Epithelial cell of esophagus (primary cell): ENCODE data around the gene ADCYAP1R1.

Experiments
- DNase-seq: peaks from one replicate; pipeline ENCODE4 v3.0.0; 2010; ENCODE audit warnings: low read depth
- H3K4me3 ChIP-seq: 2 replicates; pipeline ENCODE4 v1.5.1; 2011; ENCODE audit warnings: mild to moderate bottlenecking, low read length, control low read depth
- TF ChIP-seq, protein P1 (sequence below): IDR thresholded peaks from 2 replicates; pipeline ENCODE4 v1.5.1; 2011; ENCODE audit warnings: low read depth, mild to moderate bottlenecking, low read length, control low read depth, inconsistent platforms; ENCODE audit not compliant: insufficient read depth; ENCODE audit errors: missing control alignments

The ADCYAP1R1 gene

DNA sequence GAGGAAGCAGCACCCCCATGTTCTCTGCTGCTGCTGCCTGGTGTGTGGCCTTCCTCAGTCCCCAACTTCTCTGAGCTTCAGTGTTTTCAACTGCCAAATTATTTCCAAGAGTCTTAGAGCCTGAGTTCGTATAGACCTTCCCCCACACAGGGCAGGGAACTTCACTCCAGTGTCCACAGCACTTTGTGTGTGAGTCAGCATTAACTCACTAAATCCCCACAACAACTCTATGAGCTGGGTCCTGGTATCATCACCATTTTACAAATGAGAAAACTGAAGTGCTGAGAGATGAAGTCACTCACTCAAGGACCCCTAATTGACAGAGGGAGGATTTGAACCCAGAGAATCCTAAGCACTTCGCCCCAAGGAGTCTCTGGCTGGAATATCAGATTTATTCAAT lies 48.3 kb downstream of the ADCYAP1R1 start:
- H3K4me3 ChIP-seq: no peak overlapping the region
- peak; percentile 31 for DNase-seq
- TF ChIP-seq, protein P1, sequence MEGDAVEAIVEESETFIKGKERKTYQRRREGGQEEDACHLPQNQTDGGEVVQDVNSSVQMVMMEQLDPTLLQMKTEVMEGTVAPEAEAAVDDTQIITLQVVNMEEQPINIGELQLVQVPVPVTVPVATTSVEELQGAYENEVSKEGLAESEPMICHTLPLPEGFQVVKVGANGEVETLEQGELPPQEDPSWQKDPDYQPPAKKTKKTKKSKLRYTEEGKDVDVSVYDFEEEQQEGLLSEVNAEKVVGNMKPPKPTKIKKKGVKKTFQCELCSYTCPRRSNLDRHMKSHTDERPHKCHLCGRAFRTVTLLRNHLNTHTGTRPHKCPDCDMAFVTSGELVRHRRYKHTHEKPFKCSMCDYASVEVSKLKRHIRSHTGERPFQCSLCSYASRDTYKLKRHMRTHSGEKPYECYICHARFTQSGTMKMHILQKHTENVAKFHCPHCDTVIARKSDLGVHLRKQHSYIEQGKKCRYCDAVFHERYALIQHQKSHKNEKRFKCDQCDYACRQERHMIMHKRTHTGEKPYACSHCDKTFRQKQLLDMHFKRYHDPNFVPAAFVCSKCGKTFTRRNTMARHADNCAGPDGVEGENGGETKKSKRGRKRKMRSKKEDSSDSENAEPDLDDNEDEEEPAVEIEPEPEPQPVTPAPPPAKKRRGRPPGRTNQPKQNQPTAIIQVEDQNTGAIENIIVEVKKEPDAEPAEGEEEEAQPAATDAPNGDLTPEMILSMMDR: no peak

DNA sequence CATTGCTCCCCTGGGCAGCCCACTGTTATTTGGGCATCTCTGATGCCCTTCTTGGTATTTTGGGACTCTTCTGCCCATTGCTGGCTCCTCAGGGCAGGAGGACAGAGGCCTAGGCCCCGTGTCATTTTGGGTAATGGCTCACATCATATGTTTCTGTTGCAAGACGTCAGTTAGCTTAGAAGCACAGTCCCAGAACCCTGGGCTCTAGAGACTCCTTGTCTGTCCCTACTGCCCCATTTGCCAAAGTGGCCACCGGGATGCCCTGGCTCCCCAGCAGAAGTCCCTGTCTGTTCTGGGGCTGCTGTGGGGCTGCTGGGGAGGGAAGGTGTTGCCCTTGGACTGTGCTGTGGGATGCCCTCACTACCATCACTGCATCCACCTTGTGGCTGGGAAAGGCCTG lies 48.8 kb downstream of the ADCYAP1R1 start:
- TF ChIP-seq, protein P1: no peak
- no peak for DNase-seq
- no peak overlapping the region for H3K4me3 ChIP-seq

DNA sequence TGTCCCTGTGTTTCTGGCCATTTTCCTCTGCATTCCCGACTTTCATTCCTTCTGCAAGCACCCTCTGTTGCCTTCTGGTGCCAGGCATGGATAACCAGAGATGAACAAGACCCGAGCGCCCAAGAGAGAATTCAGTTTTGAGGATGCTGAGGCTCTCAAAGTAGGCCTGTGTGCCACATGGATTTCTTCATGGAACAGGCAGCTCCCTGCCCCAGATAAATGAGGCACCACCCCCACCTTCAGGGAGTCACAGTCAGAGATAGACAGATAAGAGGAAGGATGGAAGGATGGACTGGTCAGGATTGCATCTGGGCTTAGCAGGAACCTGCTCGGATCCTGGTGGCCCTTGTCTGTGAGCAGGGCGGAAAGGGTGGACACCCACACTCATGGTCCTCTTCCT lies 49.4 kb downstream of the ADCYAP1R1 start:
- TF ChIP-seq, protein P1: no peak
- no peak overlapping the region for H3K4me3 ChIP-seq
- DNase-seq: no peak

DNA sequence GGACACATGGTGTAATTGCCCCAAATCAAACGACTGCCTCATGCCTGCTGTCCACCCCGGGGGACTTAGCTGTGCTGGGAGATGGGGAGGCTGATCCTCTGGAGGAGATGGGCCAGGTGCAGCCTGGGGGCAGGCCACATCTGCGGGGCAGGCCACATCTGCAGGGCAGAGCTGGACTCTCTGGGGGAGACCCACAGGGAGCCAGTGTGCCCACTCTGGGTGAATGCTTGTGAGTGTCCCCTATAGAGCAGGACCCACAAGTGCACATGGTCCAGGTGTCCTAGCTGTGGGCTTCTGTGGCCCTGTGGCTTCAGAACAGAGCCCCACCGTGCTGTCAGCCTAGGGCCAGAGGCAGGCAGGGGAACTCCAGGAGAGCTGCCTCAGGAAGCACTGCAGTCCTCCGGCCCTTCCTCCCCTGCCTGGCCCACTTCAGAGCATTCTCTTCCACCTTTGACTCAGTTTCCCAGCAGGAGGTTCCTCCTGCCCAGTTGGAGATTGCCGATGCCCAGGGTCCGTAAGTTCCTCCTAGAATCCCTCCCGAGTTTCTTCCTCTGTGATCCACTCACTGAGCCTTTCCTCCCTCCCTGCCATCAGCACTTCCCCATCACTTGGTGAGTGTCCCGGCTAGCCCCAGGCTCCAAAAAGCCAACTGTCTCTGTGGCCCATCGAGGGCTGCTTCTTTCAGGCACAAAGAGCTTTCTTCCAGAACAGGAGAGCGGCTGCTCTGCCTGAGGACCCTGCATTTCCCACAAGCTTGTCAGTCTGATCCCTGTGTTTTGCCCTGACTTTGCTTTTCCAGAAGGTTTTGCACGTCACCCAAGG lies 50.3 kb downstream of the ADCYAP1R1 start:
- TF ChIP-seq, protein P1: no peak
- H3K4me3 ChIP-seq: no peak overlapping the region
- DNase-seq: no peak

DNA sequence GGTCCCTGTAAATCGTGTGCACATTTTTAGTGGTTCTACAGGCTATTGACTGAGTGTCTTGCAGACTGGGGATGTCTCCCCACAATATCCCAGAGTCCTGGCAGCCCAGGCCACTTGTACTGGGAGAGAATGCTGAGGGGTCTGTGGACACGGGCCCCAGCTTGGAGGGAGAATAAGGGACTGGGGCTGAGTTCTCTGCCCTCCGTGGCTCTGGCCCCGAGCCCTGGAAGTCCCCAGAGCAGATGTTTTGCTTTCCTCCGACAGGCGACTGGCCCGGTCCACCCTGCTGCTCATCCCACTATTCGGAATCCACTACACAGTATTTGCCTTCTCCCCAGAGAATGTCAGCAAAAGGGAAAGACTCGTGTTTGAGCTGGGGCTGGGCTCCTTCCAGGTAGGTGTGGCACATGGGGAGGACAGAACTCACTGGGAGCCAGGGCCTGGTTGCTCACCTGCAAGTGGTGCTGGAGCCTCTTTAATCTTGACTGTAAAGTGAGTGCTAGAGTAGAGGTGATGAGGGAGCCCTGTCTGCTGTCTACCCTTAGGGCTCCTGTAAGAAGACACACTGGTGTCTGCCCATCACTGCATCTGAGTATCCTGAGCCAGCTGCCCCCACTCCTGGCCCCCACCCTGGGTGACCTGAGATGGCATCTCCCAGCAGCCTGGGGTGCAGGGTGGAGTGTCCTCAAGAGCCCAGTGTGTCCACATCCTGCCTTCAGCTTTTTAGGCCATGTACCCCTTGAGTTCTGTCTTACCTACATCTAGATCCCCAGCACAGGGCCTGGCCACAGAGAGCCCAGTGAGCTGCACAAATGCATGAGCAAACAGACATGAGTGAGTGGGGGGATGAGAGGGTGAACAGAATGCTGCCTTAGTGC lies 51.1 kb downstream of the ADCYAP1R1 start:
- no peak for DNase-seq
- TF ChIP-seq, protein P1: no peak
- H3K4me3 ChIP-seq: no peak overlapping the region

DNA sequence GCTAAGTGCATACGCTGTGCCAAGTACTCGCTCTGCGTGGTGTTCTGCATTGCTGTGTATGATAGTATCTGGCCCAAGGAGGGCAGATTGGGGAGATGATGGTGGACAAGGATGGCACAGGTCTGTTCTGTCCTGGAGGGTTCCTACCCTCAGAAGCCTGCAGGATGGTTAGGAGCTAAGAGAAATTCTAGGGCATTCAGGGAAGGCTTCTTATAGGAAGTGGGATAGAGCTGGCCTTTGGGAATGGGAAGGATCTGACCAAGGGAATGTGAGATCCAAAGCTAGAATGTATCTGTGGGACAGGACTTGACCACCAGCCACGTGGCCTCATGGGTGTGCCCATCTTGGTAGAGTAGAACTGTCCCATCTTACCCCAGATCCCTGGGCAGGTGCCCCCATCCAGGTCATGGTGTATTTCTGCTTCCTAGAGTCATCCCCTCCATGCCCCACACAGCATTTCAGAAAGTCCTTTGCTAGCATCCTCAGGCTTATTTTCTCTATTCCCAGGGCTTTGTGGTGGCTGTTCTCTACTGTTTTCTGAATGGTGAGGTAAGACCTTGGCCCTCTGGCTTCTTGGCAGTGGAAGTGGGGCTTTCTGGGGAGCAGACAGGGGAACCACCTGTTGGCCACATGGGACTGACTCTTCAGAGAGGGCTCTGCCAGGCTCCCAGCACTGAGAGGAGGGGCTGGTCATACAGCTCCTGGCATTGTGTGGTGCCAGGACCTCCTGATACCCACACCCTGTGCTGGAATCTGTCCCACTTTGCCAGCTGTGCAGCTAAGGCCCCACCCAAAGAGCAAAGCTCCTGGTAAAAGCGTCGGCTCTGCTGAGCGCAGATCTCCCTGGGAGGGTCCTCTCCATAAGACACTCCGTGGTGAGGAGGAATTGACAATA lies 52.5 kb downstream of the ADCYAP1R1 start:
- no peak overlapping the region for H3K4me3 ChIP-seq
- TF ChIP-seq, protein P1: no peak
- no peak for DNase-seq
